Uterus (tissue), 4 donors: ENCODE measurements around the gene RHOC. TPM values are rescaled to one million over a fixed set of nuclear protein-coding genes. Genes with fewer than 3 reads are reported as not detected.

ENCODE experiments used
- DNase-seq, 2 donors: peaks; one replicate each; pipeline ENCODE4 v3.0.0-alpha.2; 2019 to 2020
- H3K27ac ChIP-seq, 2 donors: fragments of 200-600 bp; sonication (generic); 1 replicate in 1 of 2; 2 replicates in 1 of 2; pipeline ENCODE4 v1.5.1; 2016 to 2018
- H3K27me3 ChIP-seq, 2 donors: fragments of 200-600 bp; sonication (generic); one replicate each; pipeline ENCODE4 v1.5.1; 2018 to 2019; ENCODE audit warnings: control low read depth in 1 of 2
- H3K36me3 ChIP-seq, 2 donors: fragments of 200-600 bp; sonication (generic); one replicate each; pipeline ENCODE4 v1.5.1; 2019; ENCODE audit warnings: control low read depth in 1 of 2
- H3K4me1 ChIP-seq, 2 donors: fragments of 200-600 bp; sonication (generic); one replicate each; pipeline ENCODE4 v1.5.1; 2018 to 2019; ENCODE audit warnings: control low read depth in 1 of 2
- H3K4me3 ChIP-seq, 2 donors: fragments of 200-600 bp; sonication (generic); 1 replicate in 1 of 2; 2 replicates in 1 of 2; pipeline ENCODE4 v1.5.1; 2018 to 2019; ENCODE audit warnings: mild to moderate bottlenecking in 1 of 2
- H3K9me3 ChIP-seq, 2 donors: fragments of 200-600 bp; sonication (generic); one replicate each; pipeline ENCODE4 v1.5.1; 2019; ENCODE audit warnings: control low read depth in 1 of 2
- CTCF ChIP-seq, 4 experiments: fragments of 200-600 bp in 2 of 4; fragments of 450-650 bp in 2 of 4; sonication (generic) in 2 of 4; IDR thresholded peaks; one replicate each; pipeline ENCODE4 v1.5.1; 2016 to 2019; ENCODE audit warnings: antibody characterized with exemption in 4 of 4, mild to moderate bottlenecking in 2 of 4, moderate library complexity in 1 of 4
- POLR2A ChIP-seq, 2 donors: fragments of 450-650 bp; IDR thresholded peaks; one replicate each; pipeline ENCODE4 v1.6.1; 2016; ENCODE audit warnings: antibody characterized with exemption in 2 of 2, mild to moderate bottlenecking in 1 of 2, moderate library complexity in 1 of 2
- intact Hi-C: fragments of 100-400 bp; cut with DNase I; formaldehyde crosslinking; loops from one replicate; pipeline ENCODE4 v1.15.1; 2023; ENCODE audit warnings: low total_unique reads
- total RNA-seq, 4 donors: library from RNA; depleted of rRNA in 3 of 4; stranded (reverse); fragments of >200 nt in 3 of 4; gene quantifications; one replicate each; pipeline versions ENCODE4 v1.1.0 to v1.2.4, GENCODE V29; 2014 to 2023
- donor health status: DM: yes; HTN: yes; CAD: no.

The RHOC gene
- total RNA-seq, 4 donors from 2014 or later: 176 to 314 (median 279) TPM

GRCh38 chr1:112712701-112713128 is 5.8 kb upstream of the RHOC start:
- no peaks in the 10 kb centered on the region for H3K9me3 ChIP-seq
- peaks cover 0 to 13% of the 10 kb centered on the region in 2 donors for H3K4me1 ChIP-seq
- TF ChIP-seq CTCF (IDR thresholded peaks at IDR 0.05) (no peak), POLR2A (IDR thresholded peaks at IDR 0.05) (no peak)
- no peak for DNase-seq
- H3K27ac ChIP-seq: no peak overlapping the region
- intact Hi-C loops: loop anchor here (10.0 kb wide), 1 partner anchor 248 kb away; no protein-coding TSS in a partner anchor
- H3K27me3 ChIP-seq: no peaks in the 10 kb centered on the region
- no peak overlapping the region for H3K4me3 ChIP-seq
- H3K36me3 ChIP-seq: no peaks in the 10 kb centered on the region

- Histone ChIP-seq H3K27me3 (no peaks in the 10 kb centered on the region), H3K4me3 (no peak overlapping the region), H3K36me3 (no peaks in the 10 kb centered on the region), H3K9me3 (no peaks in the 10 kb centered on the region), H3K27ac (no peak overlapping the region), H3K4me1 (peaks cover 0 to 13% of the 10 kb centered on the region in 2 donors)
- TF ChIP-seq CTCF (IDR thresholded peaks at IDR 0.05) (no peak), POLR2A (IDR thresholded peaks at IDR 0.05) (no peak)
- DNase-seq: no peak
- intact Hi-C loops: loop anchor here (10.0 kb wide), 1 partner anchor 247 kb away; no protein-coding TSS in a partner anchor
Measured at GRCh38 chr1:112712191-112712590, 5.3 kb upstream of the RHOC start.

DNA sequence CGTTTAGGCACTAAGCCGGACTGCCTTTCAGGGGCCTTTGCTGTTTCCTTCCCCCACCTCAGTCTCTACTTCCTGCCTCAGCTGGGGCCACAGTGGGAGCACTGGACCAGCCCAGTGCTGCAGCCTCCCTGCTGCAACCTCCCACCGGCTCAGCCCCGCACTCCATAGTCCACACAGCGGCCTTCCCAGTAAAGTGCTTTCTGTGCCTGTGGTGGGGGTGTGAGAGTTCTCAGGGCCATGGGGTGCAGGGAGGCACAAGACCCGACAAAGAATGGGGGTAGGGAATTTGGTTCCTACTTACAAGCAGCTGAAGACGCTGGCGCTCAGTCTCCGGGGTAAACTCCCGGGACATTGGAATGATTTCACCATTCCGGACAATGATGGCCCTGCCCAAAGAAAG is 4.7 kb upstream of the RHOC start:
- Histone ChIP-seq H3K36me3 (no peaks in the 10 kb centered on the region), H3K9me3 (no peaks in the 10 kb centered on the region), H3K4me3 (no peak overlapping the region), H3K27me3 (no peaks in the 10 kb centered on the region), H3K27ac (no peak overlapping the region), H3K4me1 (peaks cover 0 to 13% of the 10 kb centered on the region in 2 donors)
- DNase-seq: no peak
- intact Hi-C loops: loop anchor here (10.0 kb wide), 1 partner anchor 247 kb away; no protein-coding TSS in a partner anchor
- TF ChIP-seq POLR2A (IDR thresholded peaks at IDR 0.05) (no peak), CTCF (IDR thresholded peaks at IDR 0.05) (no peak)

DNA sequence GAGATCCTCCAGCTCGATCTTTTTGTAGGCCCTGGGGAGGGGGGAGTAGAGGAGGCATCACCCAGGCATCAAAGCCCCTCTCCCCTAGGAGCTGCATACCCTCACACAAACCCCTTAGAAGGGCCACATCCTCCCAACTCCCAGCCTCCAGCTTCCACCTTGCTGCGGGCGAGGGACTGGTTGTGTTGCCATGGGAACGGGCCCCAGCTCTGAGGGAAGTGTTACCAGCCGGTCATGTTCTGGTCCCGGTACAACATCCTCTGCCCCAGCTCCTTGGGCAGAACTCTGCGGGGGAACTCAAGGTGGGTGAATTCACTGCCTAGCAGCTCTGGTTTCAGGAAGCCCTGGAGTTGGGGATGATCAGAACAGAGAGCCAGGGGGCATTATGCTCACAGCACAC is 4.1 kb upstream of the RHOC start:
- intact Hi-C loops: loop anchor here (10.0 kb wide), 1 partner anchor 246 kb away; no protein-coding TSS in a partner anchor
- TF ChIP-seq POLR2A (IDR thresholded peaks at IDR 0.05): no peak
- TF ChIP-seq CTCF (IDR thresholded peaks at IDR 0.05): no peak
- H3K36me3 ChIP-seq: no peaks in the 10 kb centered on the region
- no peaks in the 10 kb centered on the region for H3K9me3 ChIP-seq
- DNase-seq: no peak
- peaks cover 0 to 13% of the 10 kb centered on the region in 2 donors for H3K4me1 ChIP-seq
- H3K27ac ChIP-seq: no peak overlapping the region
- no peaks in the 10 kb centered on the region for H3K27me3 ChIP-seq
- H3K4me3 ChIP-seq: no peak overlapping the region

DNA sequence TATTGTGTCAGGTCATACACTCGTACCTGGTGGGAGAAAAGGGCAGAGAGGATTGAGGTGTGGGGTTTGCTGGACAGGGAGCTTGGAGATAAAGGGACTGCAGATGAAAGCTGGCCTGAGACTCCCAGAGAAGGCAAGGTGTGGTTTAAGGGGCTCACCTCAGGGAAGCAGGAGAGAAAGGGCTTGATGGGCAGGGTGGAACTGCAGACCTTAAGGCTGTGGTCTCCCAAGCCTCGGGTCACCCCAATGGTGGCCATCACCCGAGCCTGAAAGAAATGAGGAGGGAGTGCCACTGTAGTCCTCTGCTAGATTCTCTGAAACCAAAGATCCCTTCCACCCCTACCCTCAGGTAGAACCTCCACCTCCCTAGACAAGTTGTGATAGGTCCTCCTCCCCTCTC is 3.7 kb upstream of the RHOC start:
- intact Hi-C loops: loop anchor here (10.0 kb wide), 1 partner anchor 246 kb away; no protein-coding TSS in a partner anchor
- H3K27ac ChIP-seq: no peak overlapping the region
- H3K4me1 ChIP-seq: peaks cover 0 to 10% of the 10 kb centered on the region in 2 donors
- TF ChIP-seq CTCF (IDR thresholded peaks at IDR 0.05) (no peak), POLR2A (IDR thresholded peaks at IDR 0.05) (no peak)
- no peaks in the 10 kb centered on the region for H3K9me3 ChIP-seq
- H3K27me3 ChIP-seq: no peaks in the 10 kb centered on the region
- no peak for DNase-seq
- H3K4me3 ChIP-seq: no peak overlapping the region
- H3K36me3 ChIP-seq: no peaks in the 10 kb centered on the region
